ENCODE measurements around the gene ODF2L. TPM values are rescaled to one million over a fixed set of nuclear protein-coding genes. Genes with fewer than 3 reads are reported as not detected.
A peak's percentile ranks its signal among the peaks of the same experiment; 100 is the strongest.

Gene ODF2L
- total and polyA plus RNA-seq, 9 of the 15 experiments (the other 6 are each of a cell fraction or from before 2014, with no cell fraction given), result 2.2 to 6.0 (median 4.7) TPM

- peak; percentile 71 for TF ChIP-seq ATF3 (IDR thresholded peaks at IDR 0.05)
- no peak for TF ChIP-seq ATF3 (CRISPR knock-in tag; conservative IDR thresholded peaks at IDR 0.05)
- TF ChIP-seq NR2C2 (CRISPR knock-in tag; IDR thresholded peaks at IDR 0.05), result no peak
- peak; percentile 36; the same call in 1 of the 2 replicates for TF ChIP-seq NR2C2 (tag; IDR thresholded peaks at IDR 0.05)
- peak; percentile 90 for TF ChIP-seq C11orf30 (IDR thresholded peaks at IDR 0.05; ENCODE audit: low read depth)
- 0 out of 2 replicates have a peak, but pooled peaks have one; percentile 21 for TF ChIP-seq GABPA (tag; conservative IDR thresholded peaks at IDR 0.05; ENCODE audit: low read depth)
- TF ChIP-seq TAL1 (IDR thresholded peaks at IDR 0.05), result 0 out of 2 replicates have a peak, but pooled peaks have one; percentile 7
- TF ChIP-seq VEZF1 (CRISPR knock-in tag; IDR thresholded peaks at IDR 0.05), result peak; percentile 37; the same call in 1 of the 2 replicates
- peak; percentile 71 for TF ChIP-seq ETV1 (tag; conservative IDR thresholded peaks at IDR 0.05; ENCODE audit: low read depth)
- no peak for TF ChIP-seq ATF4 (CRISPR knock-in tag; IDR thresholded peaks at IDR 0.05)
- TF ChIP-seq BACH1 (tag; IDR thresholded peaks at IDR 0.05), result peak; percentile 48; the same call in 1 of the 2 replicates
- TF ChIP-seq FOSL1 (tag; conservative IDR thresholded peaks at IDR 0.05), result peak; percentile 84
- TF ChIP-seq ETV6 (IDR thresholded peaks at IDR 0.05; ENCODE audit: borderline replicate concordance in 1 of 2, low read depth in 2 of 2, low read length in 1 of 2), result peak in 1 of 2 experiments; percentile 40; a peak in 1 of 4 replicates
- no peak for TF ChIP-seq ETV6 (CRISPR knock-in tag; IDR thresholded peaks at IDR 0.05; ENCODE audit: borderline replicate concordance)
- peak; percentile 57; the same call in 1 of the 2 replicates for TF ChIP-seq ELF1 (tag; IDR thresholded peaks at IDR 0.05)
- peak; percentile 42 to 66; a peak in 1 of 4 replicates for TF ChIP-seq TRIM24 (IDR thresholded peaks at IDR 0.05)
- TF ChIP-seq JUND (IDR thresholded peaks at IDR 0.05; ENCODE audit: borderline replicate concordance, low read depth, low read length), result peak; percentile 60; the same call in 1 of the 2 replicates
- TF ChIP-seq JUND (tag; IDR thresholded peaks at IDR 0.05; ENCODE audit: borderline replicate concordance, low read depth, low read length), result no peak; the same call in 2 of the 3 replicates
- TF ChIP-seq SMARCA4 (IDR thresholded peaks at IDR 0.05), result peak; percentile 51; the same call in 1 of the 2 replicates
- TF ChIP-seq GTF2B (IDR thresholded peaks at IDR 0.05; ENCODE audit: extremely low read depth, insufficient read length), result no peak
- peak in 1 of 2 experiments; percentile 34; a peak in 1 of 4 replicates for TF ChIP-seq RCOR1 (IDR thresholded peaks at IDR 0.05; ENCODE audit: borderline replicate concordance in 1 of 2, low read depth in 2 of 2, low read length in 2 of 2)
- TF ChIP-seq MAFF (IDR thresholded peaks at IDR 0.05; ENCODE audit: low read length), result peak; percentile 31; the same call in 1 of the 2 replicates
- TF ChIP-seq NFE2 (IDR thresholded peaks at IDR 0.05; ENCODE audit: low read depth), result 0 out of 2 replicates have a peak, but pooled peaks have one; percentile 31
- no peak for TF ChIP-seq SAFB2 (IDR thresholded peaks at IDR 0.05; ENCODE audit: borderline replicate concordance, low read depth, low read length, severe bottlenecking)
- TF ChIP-seq NRF1 (conservative IDR thresholded peaks at IDR 0.05 in 1 of 2, IDR thresholded peaks at IDR 0.05 in 1 of 2), result peak; percentile 32 to 37; a peak in 1 of 4 replicates
- TF ChIP-seq CEBPG (CRISPR knock-in tag; IDR thresholded peaks at IDR 0.05), result peak; percentile 46
- peak; percentile 88 to 94 for TF ChIP-seq CEBPG (tag; conservative IDR thresholded peaks at IDR 0.05 in 1 of 2, IDR thresholded peaks at IDR 0.05 in 1 of 2)
Measured at GRCh38 chr1:86429835-86430234, 33.7 kb upstream of the ODF2L start (continued).
